HTR-8/SVneo (cell line): ENCODE data around the gene IPO4.
"Not testable (repeated sequence)": the region's sequence is repeated elsewhere in the genome, so short reads cannot be mapped to it uniquely, and the experiment has no call there.

Experiments used
- DNase-seq: peaks from one replicate; pipeline ENCODE4 v3.0.0; 2011; ENCODE audit warnings: low spot score, mixed read lengths; ENCODE audit not compliant: insufficient read length
- FAIRE-seq: peaks from 2 replicates; lab custom pipeline; 2011; peaks lifted over from hg19 to GRCh38; lab: Jason Lieb, UNC

IPO4 gene, protein sequence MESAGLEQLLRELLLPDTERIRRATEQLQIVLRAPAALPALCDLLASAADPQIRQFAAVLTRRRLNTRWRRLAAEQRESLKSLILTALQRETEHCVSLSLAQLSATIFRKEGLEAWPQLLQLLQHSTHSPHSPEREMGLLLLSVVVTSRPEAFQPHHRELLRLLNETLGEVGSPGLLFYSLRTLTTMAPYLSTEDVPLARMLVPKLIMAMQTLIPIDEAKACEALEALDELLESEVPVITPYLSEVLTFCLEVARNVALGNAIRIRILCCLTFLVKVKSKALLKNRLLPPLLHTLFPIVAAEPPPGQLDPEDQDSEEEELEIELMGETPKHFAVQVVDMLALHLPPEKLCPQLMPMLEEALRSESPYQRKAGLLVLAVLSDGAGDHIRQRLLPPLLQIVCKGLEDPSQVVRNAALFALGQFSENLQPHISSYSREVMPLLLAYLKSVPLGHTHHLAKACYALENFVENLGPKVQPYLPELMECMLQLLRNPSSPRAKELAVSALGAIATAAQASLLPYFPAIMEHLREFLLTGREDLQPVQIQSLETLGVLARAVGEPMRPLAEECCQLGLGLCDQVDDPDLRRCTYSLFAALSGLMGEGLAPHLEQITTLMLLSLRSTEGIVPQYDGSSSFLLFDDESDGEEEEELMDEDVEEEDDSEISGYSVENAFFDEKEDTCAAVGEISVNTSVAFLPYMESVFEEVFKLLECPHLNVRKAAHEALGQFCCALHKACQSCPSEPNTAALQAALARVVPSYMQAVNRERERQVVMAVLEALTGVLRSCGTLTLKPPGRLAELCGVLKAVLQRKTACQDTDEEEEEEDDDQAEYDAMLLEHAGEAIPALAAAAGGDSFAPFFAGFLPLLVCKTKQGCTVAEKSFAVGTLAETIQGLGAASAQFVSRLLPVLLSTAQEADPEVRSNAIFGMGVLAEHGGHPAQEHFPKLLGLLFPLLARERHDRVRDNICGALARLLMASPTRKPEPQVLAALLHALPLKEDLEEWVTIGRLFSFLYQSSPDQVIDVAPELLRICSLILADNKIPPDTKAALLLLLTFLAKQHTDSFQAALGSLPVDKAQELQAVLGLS

DNA sequence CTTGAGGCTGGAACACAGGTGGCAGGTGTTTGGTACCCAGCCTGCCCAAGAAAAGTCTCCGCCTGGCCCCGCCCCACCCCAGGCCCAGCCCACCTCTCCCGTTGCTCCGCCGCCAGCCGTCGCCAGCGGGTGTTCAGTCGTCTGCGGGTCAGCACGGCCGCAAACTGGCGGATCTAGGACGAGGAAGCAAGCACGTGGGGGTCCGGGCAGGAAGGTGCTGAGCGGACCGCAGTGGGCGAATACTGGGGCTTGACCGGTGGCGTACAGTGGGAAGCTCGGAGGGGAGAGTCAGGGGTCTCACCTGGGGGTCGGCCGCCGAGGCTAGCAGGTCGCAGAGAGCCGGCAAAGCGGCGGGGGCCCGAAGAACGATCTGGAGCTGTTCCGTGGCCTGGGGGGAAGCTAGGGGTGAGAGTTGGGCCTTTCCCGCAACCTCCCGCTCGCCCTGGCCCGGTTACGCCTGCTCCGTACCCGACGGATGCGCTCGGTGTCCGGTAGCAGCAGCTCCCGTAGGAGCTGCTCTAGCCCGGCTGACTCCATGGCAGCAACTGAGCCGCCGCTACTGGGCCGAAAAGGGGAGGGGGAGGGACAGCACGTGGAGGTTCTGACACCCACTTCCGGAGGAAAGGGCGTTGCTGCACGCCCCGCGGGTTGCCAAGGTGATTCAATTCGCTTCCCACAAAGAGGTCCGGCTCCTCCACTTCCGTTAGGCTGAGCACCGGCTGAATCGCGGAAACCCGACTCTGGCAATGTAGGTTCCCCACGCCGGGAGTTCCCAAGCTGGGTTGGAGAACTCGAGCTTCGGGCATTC is at the start of gene IPO4:
Gene IPO4 (minus strand): TSS at position 566 of the 808 bp plus-strand sequence. CDS start 29 bp downstream, at position 537.
- DNase-seq (peak; percentile 90), FAIRE-seq (no peak)

DNA sequence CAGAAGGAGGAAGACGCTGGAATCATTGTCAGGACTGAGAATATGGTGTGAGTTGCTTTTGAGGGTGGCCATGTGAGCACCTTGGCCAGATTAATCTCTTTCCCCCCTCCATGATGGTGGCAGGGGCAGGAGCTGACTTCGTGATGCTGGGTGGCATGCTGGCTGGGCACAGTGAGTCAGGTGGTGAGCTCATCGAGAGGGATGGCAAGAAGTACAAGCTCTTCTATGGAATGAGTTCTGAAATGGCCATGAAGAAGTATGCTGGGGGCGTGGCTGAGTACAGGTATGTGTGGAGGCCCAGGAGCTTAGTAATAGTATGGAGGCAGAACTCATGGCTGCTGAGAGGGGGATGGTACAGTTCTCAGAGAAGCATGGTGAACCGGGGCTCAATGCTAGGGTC is 49.5 kb upstream of the IPO4 start:
- DNase-seq: no peak

DNA sequence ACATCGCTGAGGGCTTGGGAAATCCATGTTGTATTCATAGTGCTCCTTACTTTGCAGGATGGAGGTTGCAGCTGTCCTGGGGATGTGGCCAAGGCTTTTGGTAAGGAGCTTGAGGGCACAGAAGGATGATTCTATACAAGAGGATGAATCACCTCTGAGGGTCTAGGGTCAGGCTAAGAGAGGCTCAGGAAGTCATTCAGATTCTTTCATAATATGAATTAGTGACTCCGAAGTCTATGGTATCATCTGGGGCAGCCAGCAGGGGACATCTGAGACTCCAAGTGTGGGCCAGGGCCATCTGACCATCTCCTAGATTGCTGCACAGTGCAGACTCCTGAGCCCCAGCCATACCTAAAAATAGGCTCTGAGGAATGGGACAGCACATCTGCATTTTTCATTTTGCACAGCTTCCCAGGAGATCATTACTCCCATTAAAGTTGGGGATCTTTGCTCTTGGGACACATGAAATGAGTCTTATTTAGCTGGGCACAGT is 48.9 kb upstream of the IPO4 start:
- FAIRE-seq: no peak

More for the DNA sequence above, 49.5 kb upstream of the IPO4 start:
- no peak for FAIRE-seq

DNA sequence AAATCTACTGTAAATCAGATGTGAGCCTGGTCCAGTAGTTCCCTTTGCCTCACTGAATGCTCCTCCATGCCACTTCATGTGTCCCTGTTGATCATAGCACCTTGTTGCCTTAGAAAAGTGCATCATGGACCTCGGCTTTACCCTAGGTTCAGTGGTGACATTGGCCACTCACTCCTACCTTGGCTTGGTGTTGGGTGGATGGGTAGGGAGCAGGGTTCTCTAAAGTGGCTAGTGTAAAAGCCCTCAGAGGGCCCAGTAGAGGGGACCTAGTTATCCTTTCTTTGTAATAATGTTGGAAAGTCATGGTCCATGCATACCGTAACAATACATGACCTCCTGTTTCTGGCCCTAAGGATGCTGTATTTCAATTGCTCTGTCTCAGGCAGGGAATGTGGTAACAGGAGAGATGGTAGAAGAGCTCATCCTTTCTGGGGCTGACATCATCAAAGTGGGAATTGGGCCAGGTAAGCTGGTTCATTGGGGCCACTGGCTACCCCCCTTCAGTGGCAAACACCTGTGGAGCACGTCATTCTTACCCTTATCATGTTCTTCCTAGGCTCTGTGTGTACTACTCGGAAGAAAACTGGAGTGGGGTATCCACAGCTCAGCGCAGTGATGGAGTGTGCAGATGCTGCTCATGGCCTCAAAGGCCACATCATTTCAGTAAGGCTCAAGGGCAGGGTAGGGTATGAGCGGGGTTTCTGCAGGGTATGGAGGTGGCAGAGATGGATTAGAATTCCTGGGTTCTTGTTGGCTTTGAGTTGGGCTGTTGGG is 48.3 kb upstream of the IPO4 start:
- DNase-seq (no peak), FAIRE-seq (no peak)

More for the DNA sequence above, 48.9 kb upstream of the IPO4 start:
- DNase-seq: no peak

DNA sequence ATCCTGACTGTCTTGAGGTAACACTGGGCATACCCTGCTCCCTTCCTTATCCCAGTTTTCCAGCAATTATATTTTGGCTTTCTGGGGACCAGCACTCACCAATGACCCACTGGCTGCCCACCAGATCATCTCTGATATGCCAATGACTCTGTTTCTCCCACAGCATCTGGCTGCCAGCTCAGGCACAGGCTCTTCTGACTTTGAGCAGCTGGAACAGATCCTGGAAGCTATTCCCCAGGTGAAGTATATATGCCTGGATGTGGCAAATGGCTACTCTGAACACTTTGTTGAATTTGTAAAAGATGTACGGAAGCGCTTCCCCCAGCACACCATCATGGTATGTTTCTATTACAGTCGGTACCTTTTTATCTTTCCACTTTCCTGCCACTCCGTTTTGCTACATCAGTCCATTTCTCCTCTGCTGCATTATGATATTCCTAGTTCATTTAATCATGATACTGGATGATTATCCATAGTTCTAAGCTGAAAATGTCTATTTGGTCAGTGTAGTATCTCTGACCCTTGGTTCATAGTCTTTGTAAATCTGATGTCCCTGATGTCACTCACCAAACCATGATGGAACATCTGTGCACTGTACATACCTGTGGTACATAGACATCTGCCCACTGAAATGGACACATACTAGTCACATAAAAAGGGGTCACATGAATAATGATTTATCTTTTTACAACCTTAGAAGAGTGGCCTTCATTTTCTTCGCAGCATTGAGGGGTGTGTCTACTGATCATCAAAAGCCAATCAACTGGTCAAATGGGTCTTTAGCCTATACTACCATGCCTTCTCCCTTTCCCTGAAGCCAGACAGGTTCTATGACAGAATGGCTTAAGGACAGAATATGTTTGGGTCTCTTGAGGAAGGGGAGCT is 47.4 kb upstream of the IPO4 start:
- DNase-seq (no peak), FAIRE-seq (no peak)

DNA sequence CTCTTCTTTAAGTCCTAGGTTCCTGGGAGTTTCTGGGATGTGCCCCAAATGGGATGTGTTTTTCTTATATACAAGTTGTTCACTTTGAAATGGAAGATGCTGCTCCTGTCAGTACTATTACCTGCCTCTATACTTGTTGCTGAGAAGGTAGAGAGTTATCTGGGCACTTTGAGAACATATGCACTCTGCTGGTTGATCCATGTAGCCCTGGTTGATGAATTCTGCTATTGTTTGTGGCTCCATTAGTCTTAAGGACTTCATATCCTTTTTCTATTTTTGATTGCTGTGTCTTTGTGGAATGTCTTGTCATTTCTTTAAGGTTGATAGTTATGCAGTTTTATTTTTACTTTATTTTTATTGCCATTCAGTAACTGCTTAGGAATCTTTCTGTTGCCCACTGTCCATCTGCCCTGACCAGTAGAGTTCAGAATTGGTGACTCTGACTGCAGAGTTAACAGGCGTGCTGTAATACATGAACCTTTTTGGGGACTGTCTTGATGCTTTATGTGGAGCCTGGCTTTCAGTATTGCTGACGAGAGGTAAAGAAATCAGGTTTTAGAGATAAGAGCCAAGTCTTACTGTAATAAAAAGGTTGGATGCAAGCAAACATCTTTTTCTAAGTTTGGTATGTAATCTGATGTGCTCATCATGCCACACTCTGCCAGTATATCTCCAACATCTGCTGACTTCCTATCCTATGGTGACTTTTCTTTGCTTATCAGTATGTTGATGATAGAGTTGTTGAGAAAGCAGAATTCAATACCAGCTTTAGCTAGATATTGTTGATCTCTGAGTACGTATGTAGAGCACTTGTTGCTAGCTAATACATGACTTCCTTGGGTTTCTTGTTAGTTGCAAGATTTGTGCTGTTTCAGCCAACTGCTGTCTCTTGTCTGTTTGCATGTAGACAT is 45.7 kb upstream of the IPO4 start:
- DNase-seq (no peak), FAIRE-seq (no peak)

DNA sequence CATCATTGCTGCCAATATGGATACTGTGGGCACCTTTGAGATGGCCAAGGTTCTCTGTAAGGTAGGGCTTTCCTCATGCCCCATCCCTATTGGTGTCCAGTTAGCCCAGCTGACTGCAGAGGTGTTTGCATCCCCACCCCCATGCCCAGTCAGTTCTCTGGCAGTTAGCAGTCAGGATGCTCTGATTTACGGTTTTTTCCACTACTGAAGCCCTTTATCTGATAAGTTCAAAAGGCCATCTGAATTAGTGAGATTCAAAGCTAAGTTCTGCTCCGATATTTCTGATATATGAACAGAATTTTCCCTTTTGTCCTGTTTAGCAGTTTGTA is 44.9 kb upstream of the IPO4 start:
- no peak for FAIRE-seq
- no peak for DNase-seq

DNA sequence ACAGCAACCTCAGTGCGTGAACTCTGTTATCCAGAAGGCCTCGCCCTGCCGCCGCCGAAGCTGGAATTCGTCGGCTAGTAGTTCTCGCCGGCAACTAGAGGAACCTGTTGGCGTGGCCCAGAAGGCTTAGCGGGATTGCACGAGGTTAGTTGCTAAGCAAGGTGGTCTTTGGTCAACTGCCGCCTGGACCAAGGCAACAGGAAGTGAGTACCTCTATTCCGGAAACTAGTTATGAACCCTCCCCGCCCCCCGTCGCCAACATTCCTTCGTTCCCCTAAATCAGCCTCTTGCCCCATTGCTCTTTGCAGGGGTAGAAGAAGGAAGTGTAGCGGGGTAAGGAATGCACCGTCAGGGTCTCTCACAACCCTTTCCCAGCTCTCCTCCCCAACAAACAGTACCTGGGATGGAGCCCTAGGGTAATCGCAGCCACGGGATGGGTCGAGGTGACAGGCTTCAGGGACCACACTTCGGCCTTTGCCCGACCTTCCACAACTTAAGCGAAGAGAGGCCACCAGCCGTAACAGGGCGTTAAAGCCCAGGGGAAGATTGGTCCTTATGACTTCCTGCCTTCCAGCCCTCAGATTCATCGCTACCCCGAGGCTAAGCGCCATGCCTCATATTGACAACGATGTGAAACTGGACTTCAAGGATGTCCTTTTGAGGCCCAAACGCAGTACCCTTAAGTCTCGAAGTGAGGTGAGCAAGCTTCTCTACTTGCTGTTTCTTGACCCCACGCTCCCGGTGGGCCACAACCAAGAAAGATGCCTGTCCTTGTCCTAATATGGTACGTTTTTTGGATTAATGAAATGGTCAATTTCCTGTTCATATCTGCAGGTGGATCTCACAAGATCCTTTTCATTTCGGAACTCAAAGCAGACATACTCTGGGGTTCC is 44.3 kb upstream of the IPO4 start, which contains the start of gene GMPR2:
Gene GMPR2 (plus strand): TSS at position 285 of the 893 bp plus-strand sequence. CDS start 325 bp downstream, at position 610.
- DNase-seq: peak; percentile 45

DNA sequence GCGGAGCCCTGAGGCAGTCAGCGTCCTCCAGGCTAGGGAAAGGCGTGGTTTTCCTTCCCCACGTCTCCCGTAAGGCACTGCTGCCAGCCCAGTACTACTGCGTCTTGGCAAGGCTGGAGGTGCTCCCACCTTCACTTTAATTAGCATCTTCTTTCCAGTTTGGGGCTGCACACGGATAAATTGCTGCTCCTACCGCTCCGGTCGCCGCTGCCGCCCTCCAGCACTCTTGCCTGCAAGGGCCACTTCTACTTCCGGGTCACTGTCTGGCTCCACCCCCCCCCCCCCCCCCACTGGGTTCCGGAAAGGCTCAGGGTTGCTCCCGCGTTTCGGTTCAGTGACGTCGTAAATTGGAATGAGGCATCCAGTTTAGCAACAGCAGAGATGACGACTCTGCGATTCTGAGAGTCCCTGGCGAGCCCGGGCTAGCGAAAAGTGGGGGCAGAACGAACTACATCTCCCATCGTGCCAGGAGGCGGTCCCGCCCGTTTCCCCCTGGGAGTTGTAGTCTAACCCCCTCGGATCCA is 43.6 kb upstream of the IPO4 start, which contains the start of gene NEDD8:
Gene NEDD8 (minus strand): TSS at position 247 of the 524 bp plus-strand sequence. CDS start 100 bp downstream, at position 147.
- DNase-seq (peak; percentile 74), FAIRE-seq (no peak)

More for the DNA sequence above, 44.3 kb upstream of the IPO4 start, which contains the start of gene GMPR2:
- FAIRE-seq: no peak

DNA sequence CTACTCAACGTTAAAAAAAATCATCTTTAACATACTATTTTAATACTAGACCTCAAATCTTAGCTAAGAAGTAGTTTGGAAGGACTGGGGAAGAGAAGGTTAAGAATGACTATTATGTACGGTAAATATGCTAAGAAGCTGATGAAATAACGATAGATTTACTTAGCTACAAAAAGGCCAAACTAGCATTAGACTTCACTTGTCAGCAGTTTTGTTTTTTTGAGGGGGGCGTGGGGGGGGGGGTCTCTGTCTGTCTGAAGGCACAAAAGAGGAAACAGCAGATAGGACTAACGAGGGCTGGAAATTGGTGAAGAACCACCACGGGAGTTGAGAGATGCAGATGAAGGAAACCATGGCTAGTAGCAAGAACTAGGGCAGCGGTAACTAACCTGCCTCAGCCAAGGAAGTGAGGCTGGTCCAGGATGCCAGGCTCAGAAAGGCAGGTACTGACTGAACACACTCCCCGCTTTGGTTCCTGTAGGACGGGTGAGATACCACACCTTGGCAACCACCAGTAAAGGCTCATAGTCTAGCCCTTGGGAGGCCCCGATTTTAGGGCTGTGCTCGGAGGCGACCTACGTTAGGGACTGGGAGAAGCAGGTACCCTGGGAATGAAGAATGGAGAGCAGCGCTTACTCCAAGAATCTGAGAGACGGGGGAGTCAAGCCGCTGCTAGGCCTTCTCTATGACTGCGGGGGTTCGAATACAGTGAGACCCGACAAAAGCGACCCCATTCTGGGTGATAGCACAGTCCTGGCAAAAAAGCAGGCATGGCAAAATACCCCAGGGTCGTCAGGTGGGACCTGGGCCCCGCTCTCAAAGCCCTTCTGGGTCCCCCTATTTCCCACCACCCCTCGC is 42.9 kb upstream of the IPO4 start:
- FAIRE-seq (no peak), DNase-seq (no peak)

DNA sequence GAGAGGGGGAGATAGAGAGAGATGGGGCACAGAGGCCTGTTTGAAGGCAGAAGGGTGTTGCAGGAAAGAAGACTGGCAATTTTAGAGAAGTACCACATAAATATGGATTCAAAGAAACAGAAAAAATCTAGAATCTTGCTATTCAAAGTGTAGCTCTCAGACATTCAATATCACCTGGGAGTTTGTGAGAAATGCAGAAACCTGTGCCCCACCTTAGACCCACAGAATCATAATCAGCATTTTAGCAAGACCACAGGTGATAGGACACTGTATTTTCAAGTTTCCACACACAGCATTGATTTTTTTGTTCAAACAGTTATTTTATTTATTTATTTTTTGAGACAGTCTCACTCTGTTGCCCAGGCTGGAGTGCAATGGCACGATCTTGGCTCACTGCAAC is 40.3 kb upstream of the IPO4 start:
- FAIRE-seq (no peak), DNase-seq (no peak)

DNA sequence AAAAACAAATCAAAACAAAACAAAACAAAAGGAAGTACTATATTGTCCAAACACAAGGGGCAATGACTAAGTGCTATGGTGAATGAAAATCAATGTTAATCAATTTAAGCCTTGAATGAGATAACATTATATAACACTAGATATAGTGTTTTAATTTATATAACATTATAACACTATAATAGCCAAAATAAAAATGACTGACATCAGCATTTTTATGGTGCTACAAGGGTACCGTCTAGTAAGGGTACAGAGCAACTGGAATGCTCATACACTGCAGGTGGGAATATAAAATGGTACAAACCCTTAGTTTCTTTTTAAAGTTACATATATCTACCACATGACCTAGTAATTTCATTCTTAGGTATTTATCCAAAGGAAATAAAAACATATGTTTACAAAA is 37.9 kb upstream of the IPO4 start:
- DNase-seq (no peak), FAIRE-seq (no peak)

DNA sequence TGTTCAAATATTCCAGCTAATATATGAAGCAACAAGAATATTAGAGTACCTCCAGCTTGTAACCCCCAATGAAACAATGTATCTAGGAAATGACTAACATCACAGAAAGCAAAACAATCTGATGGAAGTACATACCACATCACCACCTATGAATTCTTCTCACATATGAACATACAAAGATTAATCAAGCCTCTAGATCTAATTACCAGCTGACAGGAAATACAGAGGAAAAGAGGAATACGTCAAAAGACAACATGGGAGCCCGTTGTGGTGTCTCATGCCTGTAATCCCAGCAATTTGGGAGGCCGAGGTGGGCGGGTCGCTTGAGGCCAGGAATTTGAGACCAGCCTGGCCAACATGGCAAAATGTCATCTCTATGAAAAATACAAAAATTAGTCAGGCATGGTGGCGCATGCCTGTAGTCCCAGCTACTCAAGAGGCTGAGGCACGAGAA is 36.0 kb upstream of the IPO4 start:
- DNase-seq: no peak
- FAIRE-seq: no peak

DNA sequence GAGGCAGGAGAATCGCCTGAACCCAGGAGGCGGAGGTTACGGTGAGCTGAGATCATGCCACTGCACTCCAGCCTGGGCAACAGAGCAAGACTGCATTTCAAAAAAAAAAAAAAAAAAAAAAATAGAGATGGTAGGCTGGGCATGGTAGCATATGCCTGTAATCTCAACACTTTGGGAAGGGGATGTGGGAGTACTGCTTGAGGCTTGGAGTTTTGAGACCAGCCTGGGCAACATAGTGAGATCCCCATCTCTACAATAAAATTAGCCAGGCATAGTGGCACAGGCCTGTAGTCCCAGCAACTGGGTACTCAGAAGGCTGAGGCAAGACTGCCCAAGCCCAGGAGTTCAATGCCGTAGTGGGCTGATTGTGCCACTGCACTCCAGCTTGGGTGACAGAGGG is 34.4 kb upstream of the IPO4 start:
- FAIRE-seq: not testable (repeated sequence)

DNA sequence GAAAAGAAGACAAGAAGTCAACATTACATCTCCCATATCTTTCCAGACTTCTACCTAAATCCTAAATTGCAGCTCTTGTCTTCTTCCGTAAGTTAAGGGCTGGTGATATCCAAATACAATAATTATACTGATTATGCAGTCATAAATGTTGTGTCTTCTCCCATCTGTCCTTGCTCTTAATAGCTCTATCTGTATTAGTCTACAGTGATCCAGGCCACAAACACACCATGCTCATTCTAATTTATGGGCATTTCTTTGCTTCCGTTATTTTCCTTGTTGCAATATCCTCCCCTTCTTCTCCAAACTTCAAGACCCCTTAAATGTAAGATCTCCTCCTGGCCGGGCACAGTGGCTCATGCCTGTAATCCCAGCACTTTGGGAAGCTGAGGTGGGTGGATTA is 30.9 kb upstream of the IPO4 start:
- no peak for DNase-seq
- FAIRE-seq: no peak

More for the DNA sequence above, 34.4 kb upstream of the IPO4 start:
- DNase-seq: not testable (repeated sequence)
